ENCODE measurements around the gene C5orf52.

DNA sequence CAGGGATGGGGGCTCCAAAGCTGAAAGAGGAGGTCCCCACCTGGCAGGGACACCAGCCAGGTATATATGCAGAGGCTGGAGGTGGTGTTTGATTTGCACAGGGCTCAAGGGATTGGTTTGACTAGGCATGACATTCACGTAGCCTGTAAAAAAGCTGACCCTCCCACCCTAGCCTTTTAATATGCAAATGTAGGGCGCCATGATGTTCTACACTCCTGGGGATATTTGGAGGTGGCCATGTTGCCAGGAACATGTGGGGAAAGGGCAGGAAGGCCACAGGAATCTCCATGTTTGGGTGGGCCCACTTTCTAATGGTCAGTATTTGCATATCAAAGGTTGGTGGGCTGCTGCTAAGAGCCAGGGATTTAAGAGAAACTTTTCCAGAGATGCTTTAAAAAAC lies 47.9 kb downstream of the C5orf52 start:
- TF ChIP-seq POLR2AphosphoS5 (IDR thresholded peaks at IDR 0.05) (no peak), POLR2A (IDR thresholded peaks at IDR 0.05) (no peak), EP300 (IDR thresholded peaks at IDR 0.05) (no peak)
- TF ChIP-seq, protein P1, sequence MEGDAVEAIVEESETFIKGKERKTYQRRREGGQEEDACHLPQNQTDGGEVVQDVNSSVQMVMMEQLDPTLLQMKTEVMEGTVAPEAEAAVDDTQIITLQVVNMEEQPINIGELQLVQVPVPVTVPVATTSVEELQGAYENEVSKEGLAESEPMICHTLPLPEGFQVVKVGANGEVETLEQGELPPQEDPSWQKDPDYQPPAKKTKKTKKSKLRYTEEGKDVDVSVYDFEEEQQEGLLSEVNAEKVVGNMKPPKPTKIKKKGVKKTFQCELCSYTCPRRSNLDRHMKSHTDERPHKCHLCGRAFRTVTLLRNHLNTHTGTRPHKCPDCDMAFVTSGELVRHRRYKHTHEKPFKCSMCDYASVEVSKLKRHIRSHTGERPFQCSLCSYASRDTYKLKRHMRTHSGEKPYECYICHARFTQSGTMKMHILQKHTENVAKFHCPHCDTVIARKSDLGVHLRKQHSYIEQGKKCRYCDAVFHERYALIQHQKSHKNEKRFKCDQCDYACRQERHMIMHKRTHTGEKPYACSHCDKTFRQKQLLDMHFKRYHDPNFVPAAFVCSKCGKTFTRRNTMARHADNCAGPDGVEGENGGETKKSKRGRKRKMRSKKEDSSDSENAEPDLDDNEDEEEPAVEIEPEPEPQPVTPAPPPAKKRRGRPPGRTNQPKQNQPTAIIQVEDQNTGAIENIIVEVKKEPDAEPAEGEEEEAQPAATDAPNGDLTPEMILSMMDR (IDR thresholded peaks at IDR 0.05) = no peak
